Measurements from ENCODE around the gene EXO5. TPM values are rescaled to one million over a fixed set of nuclear protein-coding genes. Genes with fewer than 3 reads are reported as not detected.

EXO5 gene
- total and polyA plus RNA-seq, 2 of the 4 experiments (the other 2 are of a cell fraction), result 7.8 to 11.1 TPM

GRCh38 chr1:40539338-40539737 lies 30.8 kb downstream of the EXO5 start:
- Histone ChIP-seq H2BK15ac (ENCODE audit: low read depth, low read length) (no peak overlapping the region), H2BK20ac (ENCODE audit: low read depth, low read length) (no peak overlapping the region), H2AFZ (replicated peaks; ENCODE audit: low read length, poor library complexity) (no peak overlapping the region), H3K4ac (ENCODE audit: low read depth, low read length) (no peak overlapping the region), H3K4me2 (ENCODE audit: low read depth, low read length) (no peak overlapping the region), H3K56ac (ENCODE audit: extremely low read depth, insufficient read depth, low read length) (no peak overlapping the region), H3K27me3 (ENCODE audit: control insufficient read depth, insufficient read depth, low read length) (no peaks in the 10 kb centered on the region), H3K4me3 (ENCODE audit: insufficient read depth, low read depth, low read length) (no peak overlapping the region), H3K36me3 (ENCODE audit: control insufficient read depth, insufficient read depth, low read length) (peaks cover 3% of the 10 kb centered on the region; the same call in 1 of the 2 replicates), H3K9me1 (ENCODE audit: insufficient read depth, low read length) (no peaks in the 10 kb centered on the region; the same call in 1 of the 2 replicates), H2BK5ac (ENCODE audit: low read depth, low read length, poor library complexity, severe bottlenecking) (no peak overlapping the region), H3K79me1 (ENCODE audit: low read depth in 1 of 2, low read length in 2 of 2) (no peaks in the 10 kb centered on the region; a peak in 1 of 4 replicates), H4K20me1 (ENCODE audit: insufficient read depth, low read length) (no peaks in the 10 kb centered on the region), H3K4me1 (ENCODE audit: control insufficient read depth, insufficient read depth, low read length) (no peaks in the 10 kb centered on the region), H3K23ac (ENCODE audit: low read depth, low read length) (no peak overlapping the region), H3K27ac (ENCODE audit: insufficient read depth, low read length) (no peak overlapping the region), H2AK9ac (replicated peaks; ENCODE audit: low read depth, low read length, poor library complexity) (no peak overlapping the region), H4K91ac (ENCODE audit: insufficient read depth, low read depth, low read length) (no peak overlapping the region), H3K9ac (ENCODE audit: low read depth, low read length) (no peak overlapping the region), H2AK5ac (ENCODE audit: low read depth, low read length) (no peak overlapping the region), H2BK120ac (ENCODE audit: low read depth, low read length) (no peak overlapping the region), H3K9me3 (ENCODE audit: control insufficient read depth, insufficient read depth, low read length) (no peaks in the 10 kb centered on the region), H3K18ac (ENCODE audit: low read depth, low read length) (no peak overlapping the region), H3K14ac (replicated peaks; ENCODE audit: low read depth, low read length) (no peak overlapping the region), H4K8ac (ENCODE audit: low read depth in 2 of 2, low read length in 2 of 2) (no peak overlapping the region), H4K5ac (ENCODE audit: low read depth, low read length) (no peak overlapping the region)
- DNase-seq (no peak), ATAC-seq (ENCODE audit: low read depth) (no peak)
- dilution Hi-C loops (cut with HindIII; ENCODE audit: low sequenced_read_pairs, unreplicated experiment) (no loop called here), in situ Hi-C loops (cut with MboI; ENCODE audit: low sequenced_read_pairs) (no loop called here), intact Hi-C loops (cut with micrococcal nuclease) (loop anchor here (10.0 kb wide), 1 partner anchor 125 kb away; the partner anchor contains the start of gene RIMS3)
- no CpG with 5 or more reads among the region's 7 CpGs for WGBS, 2 experiments (ENCODE audit: extremely low coverage in 2 of 2, insufficient read length in 1 of 2)
- TF ChIP-seq CEBPB (IDR thresholded peaks at IDR 0.05; ENCODE audit: low read depth, low read length) (no peak), FOS (IDR thresholded peaks at IDR 0.05; ENCODE audit: low read depth, low read length) (no peak), MXI1 (IDR thresholded peaks at IDR 0.05; ENCODE audit: borderline replicate concordance, low read depth, low read length) (no peak)
- POLR2A ChIA-PET (ENCODE audit: unreplicated experiment), result no interaction called here
- no TSS peak for BruUV-seq (replicated peaks)
- CTCF ChIA-PET, result no interaction called here

Measured in IMR-90 (cell line).